Activated CD4-positive, CD25-positive, alpha-beta regulatory T cell treated with anti-CD3 and anti-CD28 coated beads, Interleukin-2, amount 50 U/mL, for 72 hours (primary cell): ENCODE data around the gene MDGA2.

Source experiments
- DNase-seq: peaks from one replicate; pipeline ENCODE4 v3.0.0; 2021

Gene MDGA2

DNA sequence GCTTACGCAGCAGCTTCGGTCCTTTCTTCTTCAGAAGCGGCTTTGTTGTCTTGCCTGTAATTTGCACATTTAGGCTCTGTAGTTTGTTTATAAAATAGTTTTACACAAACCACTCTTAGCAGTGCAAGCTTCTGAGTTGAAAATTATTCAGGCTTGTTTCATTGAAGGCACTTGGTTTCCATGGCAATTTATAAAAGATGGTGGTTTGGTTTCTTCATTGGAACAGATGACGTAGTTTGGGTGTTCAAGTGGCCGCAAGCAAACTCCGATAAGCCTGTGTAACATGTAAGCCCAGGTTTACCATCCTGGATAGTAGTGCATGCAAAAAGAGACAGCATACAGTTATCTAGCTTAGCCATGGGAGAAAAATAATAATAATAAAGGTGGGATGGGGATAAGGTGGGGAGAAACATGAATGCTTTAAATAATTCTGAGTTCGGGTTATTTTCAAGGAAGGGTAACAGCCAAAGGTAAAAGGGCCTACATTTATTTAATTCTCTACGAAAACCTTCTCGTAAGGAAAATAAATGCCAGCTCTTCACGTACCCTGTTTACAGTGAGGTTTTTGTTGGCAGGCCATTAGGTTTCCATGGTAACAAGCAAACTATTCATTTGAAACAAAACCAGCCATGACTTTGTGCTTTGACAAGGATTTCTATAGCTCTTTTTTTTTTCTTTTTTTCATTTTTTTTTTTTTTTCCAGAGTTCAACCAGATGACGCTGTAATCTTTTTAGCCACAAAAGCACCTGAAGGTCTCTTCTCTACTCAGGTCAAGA is 834.3 kb downstream of the MDGA2 start:
- DNase-seq: no peak

DNA sequence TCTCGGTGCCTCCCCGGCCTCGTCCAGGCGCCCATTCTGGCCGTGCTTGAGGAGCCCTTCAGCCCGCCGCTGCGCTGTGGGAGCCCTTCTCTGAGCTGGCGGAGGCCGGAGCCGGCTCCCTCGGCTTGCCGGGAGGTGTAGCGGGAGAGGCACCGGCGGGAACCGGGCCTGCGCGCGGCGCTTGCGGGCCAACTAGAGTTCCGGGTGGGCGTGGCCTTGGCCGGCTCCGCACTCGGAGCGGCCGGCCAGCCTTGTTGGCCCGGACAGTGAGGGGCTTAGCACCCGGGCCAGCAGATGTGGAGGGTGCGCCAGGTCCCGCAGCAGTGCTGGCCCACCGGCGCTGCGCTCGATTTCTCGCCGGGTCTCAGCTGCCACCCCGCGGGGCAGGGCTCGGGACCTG is 855.1 kb downstream of the MDGA2 start:
- DNase-seq: no peak

DNA sequence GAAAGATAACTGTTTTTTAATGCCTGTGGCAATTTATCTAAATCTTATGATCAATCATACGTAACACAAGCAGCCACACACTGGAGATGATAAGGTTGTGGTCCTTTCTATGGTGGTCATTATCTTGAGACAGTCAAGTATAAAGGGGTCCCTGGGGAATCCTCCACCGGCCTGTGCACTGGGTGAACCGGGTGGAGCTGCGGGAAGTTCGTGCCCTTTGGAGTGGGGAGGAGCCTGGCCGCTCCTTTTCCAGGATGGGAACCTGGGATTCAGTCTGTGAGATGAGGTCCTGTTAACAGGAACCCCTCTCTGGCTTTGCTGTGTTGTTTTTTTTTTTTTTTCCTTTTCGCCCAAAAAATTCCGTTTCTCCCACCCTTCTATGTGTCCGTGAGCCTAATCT is 856.3 kb downstream of the MDGA2 start:
- DNase-seq: no peak

DNA sequence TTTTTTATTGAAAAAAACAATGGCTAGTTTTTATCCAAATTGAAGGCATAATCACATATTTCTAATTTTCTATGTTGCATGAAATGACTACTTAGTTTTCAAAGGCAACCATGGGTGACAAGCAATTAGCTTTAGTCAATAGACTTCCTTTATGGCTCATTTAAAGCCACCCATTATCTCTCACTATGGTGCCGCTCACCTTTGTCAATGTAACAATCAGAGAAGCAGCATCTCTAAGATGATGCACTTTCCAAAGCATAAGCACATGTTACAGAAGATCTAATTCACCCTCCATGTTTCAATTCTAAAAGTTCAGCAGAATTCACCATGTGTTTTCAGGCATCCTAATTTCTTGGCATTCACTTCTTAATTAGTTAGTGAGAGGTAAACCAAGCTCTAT is 857.3 kb downstream of the MDGA2 start:
- DNase-seq: no peak

DNA sequence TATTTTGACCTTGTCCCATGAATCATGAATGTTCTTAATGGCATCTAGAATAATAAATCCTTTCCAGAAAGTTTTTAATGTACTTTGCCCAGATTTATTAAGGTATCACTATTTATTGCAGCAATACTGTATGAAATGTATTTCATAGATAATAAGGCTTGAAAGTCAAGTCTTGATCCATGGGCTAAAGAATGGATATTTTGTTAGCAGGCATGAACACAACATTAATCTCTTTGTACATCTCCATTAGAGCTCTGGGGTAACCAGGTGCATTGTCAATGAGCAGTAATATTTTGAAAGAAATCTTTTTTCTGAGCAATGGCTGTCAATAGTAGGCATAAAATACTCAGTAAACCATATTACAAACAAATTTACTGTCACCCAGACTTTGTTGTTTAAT is 882.3 kb downstream of the MDGA2 start:
- no peak for DNase-seq
